Type B pancreatic cell (in vitro differentiated cells): ENCODE results near the gene OR1F1. TPM values are rescaled to one million over a fixed set of nuclear protein-coding genes. Genes with fewer than 3 reads are reported as not detected.

Source experiments
- DNase-seq: peaks from one replicate; pipeline ENCODE4 v3.0.0; 2021; ENCODE audit warnings: mixed read lengths; ENCODE audit not compliant: unreplicated experiment; ENCODE audit errors: extremely low spot score
- H3K27ac Mint-ChIP-seq: 2 replicates; pipeline ENCODE4 v1.8.0; 2021; ENCODE audit warnings: mild to moderate bottlenecking, mixed read lengths
- H3K27me3 Mint-ChIP-seq: 2 replicates; pipeline ENCODE4 v1.8.0; 2021; ENCODE audit warnings: mixed read lengths
- H3K36me3 Mint-ChIP-seq: 2 replicates; pipeline ENCODE4 v1.8.0; 2021; ENCODE audit warnings: mixed read lengths
- H3K4me1 Mint-ChIP-seq: one replicate; pipeline ENCODE4 v1.8.0; 2021; ENCODE audit warnings: mixed read lengths; ENCODE audit not compliant: unreplicated experiment
- H3K4me3 Mint-ChIP-seq: 2 replicates; pipeline ENCODE4 v1.8.0; 2021; ENCODE audit warnings: mild to moderate bottlenecking, mixed read lengths
- H3K9me3 Mint-ChIP-seq: 2 replicates; pipeline ENCODE4 v1.8.0; 2021; ENCODE audit warnings: mixed read lengths
- total RNA-seq: library from RNA; stranded (reverse); gene quantifications from 2 replicates; pipeline ENCODE4 v1.2.1, GENCODE V29; 2021; ENCODE audit warnings: low replicate concordance
- TF ChIP-seq, protein P1 (sequence below): fragments of 200-600 bp; sonication (generic); conservative IDR thresholded peaks from 2 replicates; pipeline ENCODE4 v1.5.0; 2021; ENCODE audit warnings: antibody characterized with exemption, mild to moderate bottlenecking

OR1F1 gene
- total RNA-seq, 1 donor from 2014 or later = 0.34 TPM

DNA sequence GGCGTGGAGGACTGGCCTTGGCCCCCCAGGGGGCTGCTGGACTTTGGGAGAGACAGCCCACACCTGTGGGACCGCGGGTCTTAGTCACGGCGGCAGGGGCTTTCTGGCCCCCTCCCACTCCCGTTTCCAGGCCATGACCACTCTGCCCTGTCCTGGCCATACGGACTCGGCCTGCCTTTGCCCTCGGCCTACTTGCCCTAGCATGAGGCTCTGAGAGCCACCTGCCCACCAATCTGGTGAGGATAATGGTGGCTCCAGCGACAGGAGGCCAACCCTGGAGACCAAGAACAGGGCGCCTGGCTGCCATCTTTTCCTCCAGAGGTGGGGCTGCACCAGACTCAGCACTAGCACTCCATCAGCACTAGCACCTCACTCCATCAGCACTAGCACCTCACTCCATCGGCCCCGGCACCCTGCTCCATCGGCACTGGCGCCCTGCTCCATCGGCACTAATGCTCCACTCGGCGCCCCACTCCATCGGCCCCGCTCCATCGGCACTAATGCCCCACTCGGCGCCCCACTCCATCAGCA, 46.2 kb upstream of the OR1F1 start:
- Mint-ChIP-seq H3K27me3 (no peaks in the 10 kb centered on the region), H3K4me1 (no peaks in the 10 kb centered on the region), H3K4me3 (no peak overlapping the region), H3K9me3 (no peaks in the 10 kb centered on the region), H3K27ac (no peak overlapping the region), H3K36me3 (peaks cover 6% of the 10 kb centered on the region)
- no peak for DNase-seq
- TF ChIP-seq, protein P1, sequence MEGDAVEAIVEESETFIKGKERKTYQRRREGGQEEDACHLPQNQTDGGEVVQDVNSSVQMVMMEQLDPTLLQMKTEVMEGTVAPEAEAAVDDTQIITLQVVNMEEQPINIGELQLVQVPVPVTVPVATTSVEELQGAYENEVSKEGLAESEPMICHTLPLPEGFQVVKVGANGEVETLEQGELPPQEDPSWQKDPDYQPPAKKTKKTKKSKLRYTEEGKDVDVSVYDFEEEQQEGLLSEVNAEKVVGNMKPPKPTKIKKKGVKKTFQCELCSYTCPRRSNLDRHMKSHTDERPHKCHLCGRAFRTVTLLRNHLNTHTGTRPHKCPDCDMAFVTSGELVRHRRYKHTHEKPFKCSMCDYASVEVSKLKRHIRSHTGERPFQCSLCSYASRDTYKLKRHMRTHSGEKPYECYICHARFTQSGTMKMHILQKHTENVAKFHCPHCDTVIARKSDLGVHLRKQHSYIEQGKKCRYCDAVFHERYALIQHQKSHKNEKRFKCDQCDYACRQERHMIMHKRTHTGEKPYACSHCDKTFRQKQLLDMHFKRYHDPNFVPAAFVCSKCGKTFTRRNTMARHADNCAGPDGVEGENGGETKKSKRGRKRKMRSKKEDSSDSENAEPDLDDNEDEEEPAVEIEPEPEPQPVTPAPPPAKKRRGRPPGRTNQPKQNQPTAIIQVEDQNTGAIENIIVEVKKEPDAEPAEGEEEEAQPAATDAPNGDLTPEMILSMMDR = no peak

DNA sequence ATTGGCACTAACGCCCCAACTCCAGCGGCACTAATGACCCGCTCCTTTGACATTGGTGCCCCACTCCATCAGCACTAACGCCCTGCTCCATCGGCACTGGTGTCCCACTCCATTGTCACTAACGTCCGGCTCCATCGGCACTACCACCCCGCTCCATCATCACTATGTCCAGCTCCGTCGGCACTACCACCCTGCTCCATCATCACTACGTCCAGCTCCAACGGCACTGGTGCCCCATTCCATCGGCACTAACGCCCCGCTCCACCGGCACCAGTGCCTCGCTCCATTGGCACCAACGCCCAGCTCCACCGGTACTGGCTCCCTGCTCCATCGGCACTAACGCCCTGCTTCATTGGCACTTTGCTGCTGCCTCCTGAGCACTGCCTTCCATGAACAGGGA, 45.7 kb upstream of the OR1F1 start:
- H3K27me3 Mint-ChIP-seq = no peaks in the 10 kb centered on the region
- H3K9me3 Mint-ChIP-seq = no peaks in the 10 kb centered on the region
- H3K4me1 Mint-ChIP-seq = no peaks in the 10 kb centered on the region
- H3K27ac Mint-ChIP-seq = peak overlapping the region; percentile 39
- no peak overlapping the region for H3K4me3 Mint-ChIP-seq
- H3K36me3 Mint-ChIP-seq = peaks cover 6% of the 10 kb centered on the region
- DNase-seq = no peak
- TF ChIP-seq, protein P1 = no peak

DNA sequence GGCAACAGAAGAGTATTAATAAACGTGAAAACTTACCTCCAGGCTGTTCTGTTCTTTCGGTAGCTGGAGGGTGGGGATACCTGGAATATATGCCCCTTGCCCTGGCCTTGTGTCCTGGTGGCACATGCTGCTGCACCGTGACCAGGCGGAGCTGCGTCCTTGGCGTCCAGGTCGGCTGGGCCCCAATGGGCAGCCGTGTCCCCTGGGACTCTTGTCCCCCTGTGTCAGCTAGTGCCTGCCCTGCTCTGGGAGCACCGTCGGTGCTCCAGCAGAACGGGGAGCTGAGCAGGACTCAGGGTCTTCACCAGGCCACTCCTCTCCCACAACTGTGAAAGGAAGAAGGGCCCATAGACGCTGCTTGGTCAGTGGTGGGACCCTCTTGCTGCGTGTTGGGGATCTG, 45.2 kb upstream of the OR1F1 start:
- DNase-seq = no peak
- peaks cover 6% of the 10 kb centered on the region for H3K36me3 Mint-ChIP-seq
- no peaks in the 10 kb centered on the region for H3K9me3 Mint-ChIP-seq
- TF ChIP-seq, protein P1 = no peak
- H3K4me1 Mint-ChIP-seq = no peaks in the 10 kb centered on the region
- no peaks in the 10 kb centered on the region for H3K27me3 Mint-ChIP-seq
- no peak overlapping the region for H3K4me3 Mint-ChIP-seq
- peak overlapping the region; percentile 39 for H3K27ac Mint-ChIP-seq

DNA sequence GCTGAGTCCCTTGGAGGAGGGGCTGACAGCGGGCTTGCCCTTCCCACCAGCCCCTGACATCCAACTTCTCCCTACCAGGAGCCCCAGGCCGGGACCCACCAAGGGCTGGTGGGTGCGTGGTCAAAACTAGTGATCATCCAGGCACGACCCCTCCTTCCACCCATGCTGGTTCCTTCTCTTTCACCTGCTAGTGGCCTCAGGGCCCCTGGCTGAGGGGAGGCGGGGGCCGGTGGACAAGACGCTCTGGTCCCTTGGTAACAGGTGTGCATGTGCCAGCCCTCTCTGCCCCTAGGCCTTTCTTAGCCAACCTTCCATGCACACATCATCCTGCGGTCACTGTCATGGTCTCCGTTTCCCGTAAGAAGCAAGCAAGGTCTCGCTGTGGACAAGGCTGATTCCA, 44.8 kb upstream of the OR1F1 start:
- Mint-ChIP-seq H3K4me3 (no peak overlapping the region), H3K36me3 (peaks cover 6% of the 10 kb centered on the region), H3K27me3 (no peaks in the 10 kb centered on the region), H3K4me1 (no peaks in the 10 kb centered on the region), H3K27ac (no peak overlapping the region), H3K9me3 (no peaks in the 10 kb centered on the region)
- no peak for DNase-seq
- TF ChIP-seq, protein P1 = no peak

DNA sequence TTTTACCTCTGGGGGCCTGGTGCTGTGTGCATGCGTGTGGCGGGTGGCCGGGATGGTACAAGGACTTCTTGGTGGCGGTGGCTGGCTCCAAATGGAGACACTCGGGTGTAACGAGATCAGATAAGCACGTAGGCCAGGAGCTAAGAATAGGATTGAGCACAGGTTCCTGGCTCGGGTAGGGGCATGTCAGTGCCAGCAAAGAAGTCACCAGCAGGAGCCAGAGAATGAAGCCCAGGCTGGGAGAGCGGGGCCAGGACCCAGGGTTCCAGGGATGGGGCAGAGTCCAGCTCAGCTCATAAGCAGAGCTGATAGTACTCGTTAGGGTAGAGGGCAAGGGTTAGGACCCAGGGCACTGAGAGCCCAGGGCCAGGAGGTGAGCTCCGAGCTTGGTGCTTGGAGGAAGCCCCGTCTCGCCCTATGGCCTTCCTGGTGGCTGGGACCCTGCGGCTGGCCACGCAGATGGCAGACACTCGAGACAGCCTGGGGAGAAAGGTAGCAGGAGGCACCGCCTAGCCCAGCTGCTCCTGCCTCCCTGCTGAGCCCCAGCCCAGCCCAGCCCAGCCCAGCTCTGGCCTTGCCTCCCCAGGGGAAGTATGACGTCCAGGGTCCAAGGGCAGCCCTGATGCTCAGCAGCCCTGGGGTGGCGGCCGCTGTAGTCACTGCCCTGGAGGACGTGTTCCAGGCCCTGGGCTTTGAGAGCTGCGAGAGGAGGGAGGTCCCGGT, 44.2 kb upstream of the OR1F1 start:
- H3K36me3 Mint-ChIP-seq = peaks cover 6% of the 10 kb centered on the region
- TF ChIP-seq, protein P1 = no peak
- H3K27me3 Mint-ChIP-seq = no peaks in the 10 kb centered on the region
- no peak for DNase-seq
- no peaks in the 10 kb centered on the region for H3K4me1 Mint-ChIP-seq
- H3K4me3 Mint-ChIP-seq = no peak overlapping the region
- H3K9me3 Mint-ChIP-seq = no peaks in the 10 kb centered on the region
- H3K27ac Mint-ChIP-seq = no peak overlapping the region
